ENCODE data around the gene TRIM31. TPM values are rescaled to one million over a fixed set of nuclear protein-coding genes. Genes with fewer than 3 reads are reported as not detected.

TRIM31 gene
- total RNA-seq, 1 donor from 2014 or later: not detected

DNA sequence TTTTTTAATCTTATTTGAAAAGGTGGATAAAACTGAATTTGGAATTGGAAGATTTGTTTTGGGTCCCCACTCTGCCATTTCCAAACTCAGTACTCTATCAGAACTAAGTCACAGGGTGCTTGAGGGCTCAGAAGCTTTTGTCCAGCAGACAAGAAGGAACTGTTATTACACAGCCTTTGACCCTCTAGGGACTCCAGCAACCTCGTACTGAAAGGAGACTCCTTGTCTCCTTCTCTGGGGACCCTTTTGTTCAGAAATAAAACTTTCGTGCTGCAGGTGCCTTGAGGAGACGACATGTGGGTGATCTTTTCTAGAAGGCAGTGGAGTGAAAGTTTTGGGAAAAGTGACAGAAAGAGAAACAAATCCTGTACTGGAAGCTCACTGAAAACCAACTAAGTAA lies 59.2 kb downstream of the TRIM31 start:
- Histone ChIP-seq H3K27me3 (no peaks in the 10 kb centered on the region), H3K4me1 (no peaks in the 10 kb centered on the region), H3K36me3 (peaks cover 0 to 6% of the 10 kb centered on the region in 2 donors), H3K4me3 (no peak overlapping the region), H3K27ac (no peak overlapping the region), H3K9me3 (no peaks in the 10 kb centered on the region)
- intact Hi-C loops (cut with DNase I): no loop called here
- no peak for DNase-seq (ENCODE audit: low spot score in 2 of 2)
- TF ChIP-seq, protein P1, sequence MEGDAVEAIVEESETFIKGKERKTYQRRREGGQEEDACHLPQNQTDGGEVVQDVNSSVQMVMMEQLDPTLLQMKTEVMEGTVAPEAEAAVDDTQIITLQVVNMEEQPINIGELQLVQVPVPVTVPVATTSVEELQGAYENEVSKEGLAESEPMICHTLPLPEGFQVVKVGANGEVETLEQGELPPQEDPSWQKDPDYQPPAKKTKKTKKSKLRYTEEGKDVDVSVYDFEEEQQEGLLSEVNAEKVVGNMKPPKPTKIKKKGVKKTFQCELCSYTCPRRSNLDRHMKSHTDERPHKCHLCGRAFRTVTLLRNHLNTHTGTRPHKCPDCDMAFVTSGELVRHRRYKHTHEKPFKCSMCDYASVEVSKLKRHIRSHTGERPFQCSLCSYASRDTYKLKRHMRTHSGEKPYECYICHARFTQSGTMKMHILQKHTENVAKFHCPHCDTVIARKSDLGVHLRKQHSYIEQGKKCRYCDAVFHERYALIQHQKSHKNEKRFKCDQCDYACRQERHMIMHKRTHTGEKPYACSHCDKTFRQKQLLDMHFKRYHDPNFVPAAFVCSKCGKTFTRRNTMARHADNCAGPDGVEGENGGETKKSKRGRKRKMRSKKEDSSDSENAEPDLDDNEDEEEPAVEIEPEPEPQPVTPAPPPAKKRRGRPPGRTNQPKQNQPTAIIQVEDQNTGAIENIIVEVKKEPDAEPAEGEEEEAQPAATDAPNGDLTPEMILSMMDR (IDR thresholded peaks at IDR 0.05): no peak

Other genes with a start within 250 kb of the TRIM31 start
- 1,099 TPM for gene HLA-A, start 170.6 kb downstream of the TRIM31 start, total RNA-seq
- gene POLR1H, start 51.8 kb downstream of the TRIM31 start, total RNA-seq: 36.9 TPM
- gene PPP1R11, start 45.9 kb downstream of the TRIM31 start, total RNA-seq: 7.1 TPM
- not detected for gene RNF39, start 37.3 kb downstream of the TRIM31 start, total RNA-seq
- not detected for gene TRIM40, start 23.1 kb upstream of the TRIM31 start, total RNA-seq
- gene TRIM10, start 48.1 kb upstream of the TRIM31 start, total RNA-seq: not detected
- gene TRIM15, start 50.5 kb upstream of the TRIM31 start, total RNA-seq: not detected
- 38.6 TPM for gene TRIM26, start 100.3 kb upstream of the TRIM31 start, total RNA-seq
- 2.8 TPM for gene TRIM39, start 213.8 kb upstream of the TRIM31 start, total RNA-seq
- 262 TPM for gene RPP21, start 232.1 kb upstream of the TRIM31 start, total RNA-seq

All from ascending aorta (tissue), 2 donors.